ENCODE data around the gene TPD52L1. TPM values are rescaled to one million over a fixed set of nuclear protein-coding genes. Genes with fewer than 3 reads are reported as not detected.
A peak's percentile ranks its signal among the peaks of the same experiment; 100 is the strongest.

The TPD52L1 gene
- total and polyA plus RNA-seq, 2 donors (not counting 3 experiments of a cell fraction or from before 2014, with no cell fraction given) = 0.29 to 0.37 TPM

GRCh38 chr6:125207956-125208355, 54.4 kb downstream of the TPD52L1 start:
- POLR2A ChIA-PET = no interaction called here
- no TSS peak for BruUV-seq (replicated peaks)
- intact Hi-C loops (cut with micrococcal nuclease) = no loop called here
- Histone ChIP-seq H3K36me3 (ENCODE audit: control insufficient read depth in 2 of 2, extremely low read depth in 1 of 2, insufficient read depth in 2 of 2, low read length in 2 of 2) (no peaks in the 10 kb centered on the region), H3K9ac (replicated peaks; ENCODE audit: extremely low read depth, insufficient read depth, low read length) (no peak overlapping the region), H3K27me3 (ENCODE audit: control insufficient read depth in 2 of 2, insufficient read depth in 2 of 2, low read length in 2 of 2) (peaks cover 0 to 2% of the 10 kb centered on the region in 2 experiments), H3K4me1 (ENCODE audit: control insufficient read depth, extremely low read depth, insufficient read depth, low read length) (no peaks in the 10 kb centered on the region), H3K79me2 (ENCODE audit: control insufficient read depth, insufficient read depth, low read length) (no peaks in the 10 kb centered on the region), H2AFZ (ENCODE audit: low read depth, low read length) (no peak overlapping the region), H4K20me1 (replicated peaks; ENCODE audit: control insufficient read depth, extremely low read depth, insufficient read depth, low read length) (no peaks in the 10 kb centered on the region), H3K9me1 (replicated peaks; ENCODE audit: control insufficient read depth, extremely low read depth, insufficient read depth, low read length) (no peaks in the 10 kb centered on the region), H3K4me3 (replicated peaks in 1 of 3; ENCODE audit: insufficient read depth in 1 of 3, low read depth in 1 of 3, low read length in 3 of 3) (no peak overlapping the region), H3K4me2 (ENCODE audit: insufficient read depth, low read length) (no peak overlapping the region), H3K27ac (ENCODE audit: insufficient read depth, low read depth, low read length) (no peak overlapping the region), H3K9me3 (replicated peaks; ENCODE audit: control insufficient read depth, insufficient read depth, low read length) (no peaks in the 10 kb centered on the region)
- no peak for FAIRE-seq
- no peak for DNase-seq (ENCODE audit: low read depth, low spot score)
- CTCF ChIA-PET = no interaction called here
- dilution Hi-C loops (cut with MboI; ENCODE audit: extremely low pct_ligation_motif_present, low sequenced_read_pairs) = no loop called here
- TF ChIP-seq POLR2A (IDR thresholded peaks at IDR 0.05; ENCODE audit: low read depth, low read length) = no peak
- no peak for TF ChIP-seq MYC (IDR thresholded peaks at IDR 0.05; ENCODE audit: low read depth, low read length)
- TF ChIP-seq EZH2 (IDR thresholded peaks at IDR 0.05; ENCODE audit: borderline replicate concordance, low read depth, low read length, severe bottlenecking) = no peak
- TF ChIP-seq FOS (IDR thresholded peaks at IDR 0.05; ENCODE audit: borderline replicate concordance, insufficient read depth, low read length) = peak; percentile 42
- TF ChIP-seq MAX (IDR thresholded peaks at IDR 0.05; ENCODE audit: insufficient read depth, insufficient read length) = no peak
- no peak for TF ChIP-seq GATA2 (IDR thresholded peaks at IDR 0.05; ENCODE audit: insufficient read depth, insufficient read length, low read depth, low read length)
- TF ChIP-seq CTCF (IDR thresholded peaks at IDR 0.05; ENCODE audit: extremely low read depth in 1 of 2, insufficient read depth in 1 of 2, low read depth in 1 of 2, low read length in 2 of 2) = no peak

All from endothelial cell of umbilical vein (primary cell).